Measurements from ENCODE around the gene RMI2. TPM values are rescaled to one million over a fixed set of nuclear protein-coding genes. Genes with fewer than 3 reads are reported as not detected.

The RMI2 gene
- total RNA-seq, 1 experiment from 2014 or later = 30.8 TPM

DNA sequence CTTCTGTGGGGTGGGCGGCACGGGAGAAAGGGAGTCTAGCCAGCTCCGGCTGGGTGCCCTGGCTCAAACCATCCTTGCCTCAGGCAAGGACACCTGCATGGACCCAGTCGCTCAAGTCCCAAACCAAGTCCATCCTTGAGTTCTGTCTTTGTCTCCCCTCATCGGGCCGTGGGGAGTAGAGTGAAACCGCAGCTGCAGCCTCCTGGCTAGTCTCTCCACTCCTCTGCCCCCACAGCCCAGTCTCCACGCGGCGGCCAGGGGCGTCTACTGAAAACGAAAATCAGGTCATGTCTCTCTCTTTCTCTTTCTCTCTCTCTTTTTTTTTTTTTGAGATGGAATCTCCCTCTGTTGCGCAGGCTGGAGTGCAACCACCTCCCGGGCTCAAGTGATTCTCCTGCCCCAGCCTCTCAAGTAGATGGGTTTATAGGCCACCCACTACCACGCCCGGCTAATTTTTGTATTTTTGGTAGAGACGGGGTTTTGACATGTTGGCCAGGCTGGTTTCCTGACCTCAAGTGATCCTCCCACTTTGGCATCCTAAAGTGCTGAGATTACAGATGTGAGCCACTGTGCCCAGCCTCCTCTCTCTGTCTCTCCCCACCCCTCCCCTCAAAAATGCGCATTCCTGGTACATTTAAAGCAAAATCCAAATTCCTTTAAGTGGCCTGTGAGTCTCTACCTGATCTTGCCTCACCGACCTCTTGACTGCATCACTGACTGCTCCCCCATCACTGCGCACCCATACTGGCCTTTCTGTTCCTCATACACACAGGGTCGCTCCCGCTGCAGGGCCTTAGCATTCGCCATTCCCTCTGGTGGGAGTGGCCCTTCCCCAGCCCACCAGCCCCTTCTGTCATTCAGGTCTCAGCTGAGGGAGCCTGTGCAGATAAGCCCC lies 17.7 kb upstream of the RMI2 start:
- no peak for DNase-seq (ENCODE audit: low read depth)

DNA sequence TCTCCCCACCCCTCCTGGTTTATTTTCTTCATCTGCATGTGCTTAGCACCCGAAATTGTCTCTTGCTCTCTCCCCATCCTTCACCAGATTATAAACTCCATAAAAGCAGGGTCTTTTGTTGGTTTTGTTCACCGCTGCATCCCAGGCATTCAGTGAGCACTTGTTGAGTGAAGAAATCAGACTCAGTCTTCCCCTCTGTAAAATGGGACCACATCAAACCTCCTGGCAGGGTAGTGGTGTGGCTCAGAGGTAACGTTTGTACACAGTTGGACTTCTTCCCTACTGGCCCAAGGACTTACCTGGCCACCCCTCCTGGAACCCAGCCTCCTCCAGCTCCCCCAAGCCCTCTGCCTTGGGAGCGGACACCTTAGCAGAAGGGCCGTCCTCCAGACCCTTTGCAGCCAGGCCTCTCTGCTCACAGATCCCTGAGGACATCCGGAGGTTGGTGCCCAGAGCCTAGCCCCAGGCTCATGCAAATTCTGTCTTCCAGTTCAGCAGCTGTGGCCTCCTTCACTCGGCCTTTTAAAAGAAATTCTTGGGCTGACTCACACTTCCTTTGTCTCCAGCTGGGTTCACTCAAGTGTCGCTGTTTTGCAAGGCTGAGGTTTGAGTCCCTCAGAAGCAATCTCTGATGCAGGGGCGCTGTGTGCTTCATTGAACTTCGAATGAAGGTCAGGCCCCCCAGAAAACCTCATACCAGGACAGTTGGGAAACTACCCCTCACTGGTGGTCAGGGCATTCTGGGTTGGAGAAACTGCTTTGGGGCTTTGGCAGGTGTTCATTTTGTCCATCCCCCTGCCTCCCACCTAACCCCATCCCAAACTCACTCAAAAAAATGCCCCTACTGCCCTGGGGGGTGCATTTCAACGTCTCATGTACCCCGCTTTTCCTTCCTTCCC lies 16.8 kb upstream of the RMI2 start:
- DNase-seq (ENCODE audit: low read depth) = peak; percentile 87

DNA sequence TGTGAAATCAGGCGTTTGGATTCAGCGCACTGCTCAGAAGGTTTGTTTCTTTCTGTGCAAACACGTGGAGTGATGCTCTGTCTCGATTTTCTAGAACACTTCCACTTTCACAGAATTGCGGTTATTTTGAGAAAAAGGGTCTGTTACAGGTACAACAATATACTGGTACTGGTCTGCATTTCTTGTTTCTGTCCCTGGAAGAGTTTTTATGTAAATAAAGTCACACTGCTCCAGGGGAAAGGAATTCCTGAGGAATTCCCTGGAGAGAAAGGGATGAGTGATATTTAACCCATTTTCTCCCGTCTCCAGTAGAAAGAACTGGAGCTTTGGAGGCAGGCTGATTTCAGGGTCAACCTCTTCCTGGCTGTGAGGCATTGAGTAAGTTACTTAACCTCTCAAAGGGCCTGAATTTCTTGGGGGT lies 16.2 kb upstream of the RMI2 start:
- DNase-seq (ENCODE audit: low read depth) = no peak

DNA sequence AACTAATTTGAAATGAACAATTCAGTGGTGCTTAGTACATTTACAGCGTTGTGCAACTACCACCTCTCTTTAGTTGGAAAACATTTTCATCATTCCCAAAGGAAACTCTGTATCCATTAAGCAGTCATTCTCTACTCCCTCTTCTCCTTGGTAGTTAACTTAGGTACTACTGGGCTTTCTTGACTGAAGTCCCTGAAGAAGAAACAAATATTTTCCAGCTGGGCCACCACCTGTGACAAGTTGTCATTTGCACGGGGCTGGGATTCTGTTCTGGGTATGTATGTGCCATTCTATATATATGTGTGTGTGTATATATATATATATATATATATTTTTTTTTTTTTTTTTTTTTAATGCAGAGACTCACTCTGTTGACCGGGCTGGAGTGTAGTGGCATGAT lies 15.4 kb upstream of the RMI2 start:
- DNase-seq (ENCODE audit: low read depth) = no peak

DNA sequence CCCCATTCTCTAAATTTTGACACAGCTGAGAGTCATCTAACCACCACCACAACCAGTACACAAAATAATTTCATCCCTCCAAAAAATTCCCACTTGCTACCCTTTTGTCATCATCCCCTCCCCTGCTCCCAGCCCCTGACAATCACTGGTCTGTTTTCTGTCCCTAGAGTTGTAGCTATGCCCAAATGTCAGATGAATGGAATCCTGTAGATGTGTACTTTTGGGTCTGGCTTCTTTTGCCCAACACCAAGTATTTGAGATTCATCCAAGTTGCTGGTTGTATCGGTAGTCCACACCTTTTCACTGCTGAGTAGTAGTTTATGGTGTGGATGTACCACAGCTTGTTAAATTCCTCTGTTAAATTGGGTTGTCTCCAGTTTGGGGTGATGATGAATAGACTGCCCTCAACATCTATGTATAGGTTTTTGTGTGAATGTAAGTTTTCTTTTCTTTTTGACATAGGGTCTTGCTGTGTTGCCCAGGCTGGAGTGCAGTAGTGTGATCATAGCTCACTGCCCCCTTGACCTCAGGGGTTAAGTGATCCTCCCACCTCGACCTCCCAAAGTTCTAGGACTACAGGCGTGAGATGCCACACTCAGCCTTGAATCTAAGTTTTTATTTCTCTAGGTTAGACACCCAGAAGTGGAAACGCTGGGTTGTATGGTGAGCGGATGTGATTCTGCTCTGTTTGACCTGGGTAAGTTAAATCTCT lies 14.6 kb upstream of the RMI2 start:
- no peak for DNase-seq (ENCODE audit: low read depth)

DNA sequence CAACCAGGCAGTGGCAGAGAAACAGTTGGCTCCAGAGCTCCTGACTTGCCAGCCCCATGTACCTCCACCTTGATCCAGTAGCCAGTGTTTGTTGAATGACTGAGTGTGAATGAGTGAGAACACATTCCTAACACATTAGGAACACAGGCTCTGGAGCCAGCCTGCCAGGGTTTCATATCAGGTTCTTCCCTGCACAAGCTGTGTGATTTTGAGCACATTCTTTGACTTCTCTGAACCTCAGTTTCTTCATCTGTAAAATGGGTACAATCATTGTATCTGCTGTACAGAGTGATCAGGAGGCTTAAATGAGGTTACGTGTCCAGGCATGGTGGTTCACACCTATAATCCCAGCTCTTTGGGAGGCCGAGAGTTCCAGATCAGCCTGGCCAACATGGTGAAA lies 13.3 kb upstream of the RMI2 start:
- no peak for DNase-seq (ENCODE audit: low read depth)

DNA sequence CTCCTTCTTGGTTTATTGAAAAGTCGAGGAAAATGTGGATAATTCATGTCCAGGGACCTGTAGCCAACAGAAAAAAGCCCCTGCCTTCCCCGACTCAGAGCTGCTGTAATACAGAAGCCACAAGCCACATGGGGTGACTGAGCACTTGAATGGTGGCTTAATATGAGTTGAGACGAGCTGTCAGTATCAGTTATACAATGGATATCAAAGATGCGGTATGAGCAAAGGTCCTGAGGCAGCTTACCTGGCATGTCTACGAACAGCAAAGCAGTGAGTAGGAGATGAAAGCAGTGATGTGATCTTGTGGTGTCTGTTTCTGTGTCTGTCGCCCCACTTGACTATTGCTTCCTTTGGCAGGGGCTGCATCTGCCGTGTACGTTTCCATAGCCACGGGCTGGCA lies 12.2 kb upstream of the RMI2 start:
- no peak for DNase-seq (ENCODE audit: low read depth)

DNA sequence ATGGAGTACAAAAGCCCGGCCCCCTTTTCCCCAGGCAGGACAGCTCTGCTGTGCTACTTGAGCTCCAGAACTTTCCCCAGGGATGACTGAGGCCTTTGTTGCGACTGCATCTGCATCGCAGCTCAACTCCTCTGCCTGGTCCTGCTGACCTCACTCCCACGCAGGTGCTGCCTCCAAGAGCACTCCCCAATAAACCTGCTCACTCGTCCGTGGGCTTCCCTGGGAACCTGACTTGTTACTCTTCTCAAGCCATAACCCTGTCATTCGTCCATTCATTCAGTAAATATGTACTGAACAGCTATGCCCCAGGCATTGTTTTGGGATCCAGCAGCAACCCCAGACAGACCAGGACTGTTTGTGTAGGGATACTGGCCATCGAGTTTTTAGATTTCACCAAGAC lies 11.6 kb upstream of the RMI2 start:
- no peak for DNase-seq (ENCODE audit: low read depth)

DNA sequence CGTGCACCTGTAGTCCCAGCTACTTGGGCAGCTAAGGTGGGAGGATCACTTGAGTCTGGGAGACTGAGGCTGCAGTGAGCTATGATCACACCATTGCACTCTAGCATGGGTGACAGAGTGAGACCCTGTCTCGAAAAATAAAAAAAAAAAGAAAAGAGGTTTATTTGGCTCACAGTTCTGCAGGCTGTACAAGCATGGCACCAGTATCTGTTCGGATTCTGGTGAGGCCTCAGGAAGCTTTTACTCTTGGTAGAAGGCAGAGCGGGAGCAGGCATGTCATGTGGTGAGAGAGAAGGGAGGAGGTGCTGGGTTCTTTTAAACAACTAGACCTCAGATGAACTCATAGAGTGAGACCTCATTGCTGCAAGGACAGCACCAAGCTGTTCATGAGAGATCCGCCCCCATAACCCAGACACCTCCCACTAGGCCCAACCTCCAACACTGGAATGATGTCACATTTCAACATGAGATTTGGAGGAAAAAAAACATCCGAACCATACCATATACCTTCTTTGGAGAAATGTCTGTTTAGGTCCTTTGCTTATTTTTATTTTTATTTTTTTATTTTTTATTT lies 10.3 kb upstream of the RMI2 start:
- no peak for DNase-seq (ENCODE audit: low read depth)

DNA sequence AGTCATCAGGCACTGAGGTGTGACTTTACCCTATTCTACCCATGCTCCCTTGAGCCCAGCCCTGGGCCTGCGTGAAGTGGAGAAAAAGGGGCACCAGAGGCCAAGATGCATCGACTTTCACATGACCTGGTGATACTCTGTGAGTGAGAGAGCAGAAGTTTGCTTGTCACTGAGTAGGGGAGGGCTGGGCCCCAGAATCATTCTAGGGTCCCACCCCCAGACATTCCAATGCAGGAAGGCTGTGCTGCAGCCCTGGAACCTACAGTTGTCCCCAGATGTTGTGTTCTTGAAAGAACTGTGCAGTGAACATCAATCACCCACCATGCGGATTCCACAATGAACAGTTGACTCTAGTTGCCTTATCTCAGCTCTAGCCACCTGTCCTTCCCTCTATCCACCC lies 6.2 kb upstream of the RMI2 start:
- DNase-seq (ENCODE audit: low read depth) = no peak

DNA sequence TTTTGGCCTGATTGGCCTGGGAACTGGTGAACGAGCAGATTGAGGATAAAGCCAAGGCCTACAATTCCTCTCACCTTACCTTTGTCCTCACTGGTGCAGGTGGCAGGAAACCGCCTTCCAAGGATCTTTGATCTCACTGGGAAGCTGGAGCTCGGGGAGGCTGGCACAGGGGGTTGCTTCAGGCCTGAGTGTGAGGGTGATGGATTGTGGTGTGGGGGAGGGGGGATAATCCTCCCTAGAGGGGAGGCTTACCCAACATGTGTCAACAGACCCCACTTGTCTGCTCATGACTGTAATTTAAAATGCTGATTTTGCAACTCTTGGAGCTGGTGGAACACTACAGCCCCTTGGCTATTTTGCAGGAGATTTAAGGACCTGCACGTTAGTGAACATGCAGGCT lies 4.5 kb upstream of the RMI2 start:
- DNase-seq (ENCODE audit: low read depth) = no peak

DNA sequence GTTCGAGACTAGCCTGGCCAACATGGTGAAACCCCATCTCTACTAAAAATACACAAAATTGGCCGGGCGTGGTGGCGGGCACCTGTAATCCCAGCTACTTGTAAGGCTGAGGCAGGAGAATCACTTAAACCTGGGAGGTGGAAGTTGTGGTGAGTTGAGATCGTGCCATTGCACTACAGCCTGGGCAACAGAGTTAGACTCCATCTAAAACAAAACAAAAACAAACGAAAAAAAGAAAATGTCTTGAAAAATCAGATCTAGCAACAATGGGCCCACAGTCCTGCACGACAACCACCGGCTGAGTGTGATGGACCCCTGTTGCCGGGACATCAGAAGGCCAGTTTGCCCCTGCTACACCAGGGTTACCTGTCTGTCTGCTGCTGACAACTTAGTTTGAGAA lies 3.9 kb upstream of the RMI2 start:
- no peak for DNase-seq (ENCODE audit: low read depth)

DNA sequence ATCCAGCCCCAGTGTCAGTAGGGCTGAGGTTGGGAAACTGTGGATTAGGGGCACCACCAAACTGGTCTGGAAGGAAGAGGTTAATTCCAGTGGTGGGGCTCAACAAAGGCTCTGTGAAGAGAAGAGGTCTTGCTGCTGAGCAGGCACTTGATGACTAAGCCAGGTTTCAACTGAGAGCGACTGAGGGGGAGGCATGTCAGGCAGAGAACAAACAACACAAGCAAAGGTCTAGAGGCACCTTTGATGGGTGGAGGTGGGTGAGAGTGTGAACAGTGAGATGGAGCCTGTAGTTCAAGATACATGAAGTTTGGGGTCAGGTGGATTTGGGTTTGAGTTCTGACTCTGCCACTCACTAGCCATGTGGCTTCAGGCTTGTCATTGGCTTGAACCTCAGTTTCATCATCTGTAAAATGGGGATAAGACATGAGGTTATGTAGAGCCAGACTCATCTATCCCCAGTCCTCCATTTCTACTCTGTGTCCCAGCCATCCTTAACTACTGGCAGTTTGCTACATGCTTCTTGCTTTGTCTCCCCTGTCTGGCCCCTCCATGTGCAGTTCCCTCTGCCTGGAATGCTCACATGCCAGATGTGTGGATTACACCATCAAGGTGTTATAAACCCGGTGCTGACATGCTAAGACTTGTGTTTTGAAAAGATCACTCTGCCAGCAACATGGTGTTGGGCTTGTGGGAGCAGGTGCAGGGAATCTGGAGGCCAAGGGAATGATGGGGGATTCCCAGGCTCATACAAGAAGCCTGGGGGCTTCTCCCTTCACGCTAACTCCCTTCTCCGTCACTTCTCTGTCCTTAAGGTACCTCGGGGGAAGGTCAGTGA lies 3.0 kb upstream of the RMI2 start:
- DNase-seq (ENCODE audit: low read depth) = no peak

DNA sequence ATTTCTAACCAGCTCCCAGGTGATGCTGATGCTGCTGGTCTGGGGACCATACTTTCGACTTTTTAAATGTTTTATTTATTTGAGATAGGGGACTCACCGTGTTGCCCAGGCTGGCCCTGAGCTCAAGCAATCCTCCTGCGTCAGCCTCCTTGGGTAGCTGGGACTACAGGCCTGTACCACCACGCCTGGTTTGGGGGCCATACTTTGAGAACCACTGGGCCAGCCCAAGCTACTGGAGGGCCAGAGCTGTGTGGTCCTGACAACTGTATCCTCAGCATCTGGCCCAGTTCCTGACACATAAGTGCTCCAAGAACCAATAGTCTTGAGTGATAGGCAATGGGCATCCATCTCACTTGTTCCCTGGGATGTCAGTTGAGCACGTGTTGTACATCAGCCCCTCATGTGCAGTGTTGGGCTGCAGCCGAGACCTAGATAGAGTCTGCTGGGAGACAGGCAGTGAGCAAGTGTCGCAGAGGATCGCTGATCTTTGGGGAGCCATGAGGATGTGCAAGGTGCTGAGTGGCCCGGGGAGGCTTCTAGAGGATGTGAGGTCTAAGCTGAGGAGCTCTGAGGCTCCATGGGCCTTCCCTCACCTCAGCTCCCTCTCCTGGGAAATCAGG lies 1.6 kb downstream of the RMI2 start:
- no peak for DNase-seq (ENCODE audit: low read depth)

DNA sequence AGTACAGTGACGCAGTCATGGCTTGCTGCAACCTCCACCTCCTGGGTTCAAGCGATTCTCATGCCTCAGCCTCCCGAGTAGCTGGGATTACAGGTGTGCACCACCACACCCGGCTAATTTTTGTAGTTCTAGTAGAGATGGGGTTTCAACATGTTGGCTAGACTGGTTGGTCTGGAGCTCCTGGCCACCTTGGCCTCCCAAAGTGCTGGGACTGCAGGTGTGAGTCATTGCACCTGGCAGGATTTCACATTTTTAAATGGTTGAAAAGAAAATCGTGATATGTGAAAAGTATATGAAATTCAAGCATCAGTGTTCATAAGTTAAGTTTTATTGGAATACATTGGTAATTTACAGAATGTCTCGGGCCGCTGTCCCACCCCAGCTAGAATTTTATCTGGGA lies 2.6 kb downstream of the RMI2 start:
- DNase-seq (ENCODE audit: low read depth) = no peak

DNA sequence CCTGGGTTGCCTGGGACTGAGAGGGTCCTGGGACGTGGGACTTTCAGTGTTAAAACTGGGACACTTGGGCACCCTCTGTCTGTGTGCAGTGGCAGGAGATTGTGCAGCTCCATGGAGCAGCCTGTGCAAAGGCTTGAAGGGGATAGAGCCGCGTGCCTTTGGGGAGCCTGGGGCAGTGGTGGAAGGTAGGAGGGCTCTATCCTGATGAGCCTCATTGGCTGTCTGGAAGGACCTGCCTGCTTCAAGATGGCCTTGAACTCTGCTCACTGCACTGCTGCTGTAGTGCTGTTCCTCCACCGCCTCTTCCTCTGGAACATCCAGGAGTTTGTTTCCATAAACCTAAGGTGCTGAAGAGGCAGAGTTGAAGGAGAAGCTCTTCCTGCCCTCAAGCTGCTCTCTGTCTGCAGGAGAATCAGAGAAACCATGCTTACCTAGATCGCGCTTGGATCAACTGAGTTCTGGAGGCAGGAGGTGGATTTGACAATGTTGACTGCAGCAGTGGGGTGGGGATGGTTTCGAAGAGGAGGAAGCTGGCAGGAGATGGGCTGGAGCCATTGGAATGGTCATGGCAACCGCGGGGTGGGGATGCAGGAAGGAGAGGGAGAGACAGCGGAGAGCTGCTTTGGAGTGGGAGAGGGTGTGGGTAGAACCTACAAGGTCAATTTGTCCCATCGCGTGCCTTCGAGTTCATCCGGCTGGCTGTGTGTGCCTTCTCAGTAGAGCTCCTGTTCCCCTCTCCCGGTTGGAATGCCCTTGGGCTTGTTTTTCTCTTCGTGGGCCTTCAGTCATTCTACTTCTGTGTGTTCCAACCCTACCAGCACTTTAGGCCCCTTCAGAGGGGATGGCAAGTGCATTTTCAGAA lies 3.7 kb downstream of the RMI2 start:
- DNase-seq (ENCODE audit: low read depth) = no peak

DNA sequence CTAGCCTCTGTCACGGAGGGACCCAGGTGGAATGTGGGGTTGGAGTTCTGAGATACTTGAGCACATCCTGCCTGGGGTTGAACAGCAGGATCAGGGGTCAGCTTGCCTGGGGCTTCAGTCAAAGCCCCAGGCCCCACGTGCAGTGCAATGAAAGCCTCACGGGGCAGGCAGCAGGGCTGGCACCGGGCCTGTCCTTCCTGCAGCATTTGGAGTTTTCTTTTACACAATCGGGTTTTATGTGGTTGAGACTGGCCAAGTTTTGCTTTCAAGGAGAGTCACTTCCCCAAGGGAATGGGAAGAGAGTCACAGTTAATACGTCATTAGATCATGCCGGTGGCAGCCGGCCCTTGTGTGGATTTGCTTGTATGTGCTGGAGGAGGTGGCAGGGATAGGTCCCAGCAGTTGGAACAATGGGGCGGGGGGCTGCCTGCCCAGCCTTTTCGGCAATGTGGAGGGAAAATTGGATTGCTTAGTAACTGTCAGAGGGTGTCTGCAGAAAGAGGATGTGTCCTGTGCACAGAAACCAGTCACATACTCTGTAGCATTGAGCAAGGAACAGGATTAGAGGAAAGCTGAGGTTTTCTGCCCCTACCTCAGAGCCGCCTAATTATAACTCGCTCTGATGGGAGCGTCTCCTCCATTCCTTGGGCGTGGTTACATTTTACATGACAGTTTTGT lies 4.5 kb downstream of the RMI2 start:
- DNase-seq (ENCODE audit: low read depth) = peak; percentile 39

DNA sequence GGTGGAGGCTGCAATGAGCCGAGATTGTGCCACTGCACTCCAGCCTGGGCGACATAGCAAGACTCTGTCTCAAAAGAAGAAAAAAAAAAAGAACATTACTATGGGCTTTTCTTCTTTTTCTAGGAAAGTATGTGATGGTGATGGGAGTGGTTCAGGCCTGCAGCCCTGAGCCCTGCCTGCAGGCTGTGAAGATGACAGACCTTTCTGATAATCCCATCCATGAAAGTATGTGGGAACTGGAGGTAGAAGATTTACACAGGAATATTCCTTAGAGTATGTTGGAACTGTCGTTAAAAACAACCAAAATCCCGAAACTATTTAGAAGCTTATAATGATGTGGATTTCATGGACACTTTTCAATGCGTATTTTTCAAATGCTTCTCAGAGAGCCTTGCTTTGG lies 5.3 kb downstream of the RMI2 start:
- DNase-seq (ENCODE audit: low read depth) = no peak

DNA sequence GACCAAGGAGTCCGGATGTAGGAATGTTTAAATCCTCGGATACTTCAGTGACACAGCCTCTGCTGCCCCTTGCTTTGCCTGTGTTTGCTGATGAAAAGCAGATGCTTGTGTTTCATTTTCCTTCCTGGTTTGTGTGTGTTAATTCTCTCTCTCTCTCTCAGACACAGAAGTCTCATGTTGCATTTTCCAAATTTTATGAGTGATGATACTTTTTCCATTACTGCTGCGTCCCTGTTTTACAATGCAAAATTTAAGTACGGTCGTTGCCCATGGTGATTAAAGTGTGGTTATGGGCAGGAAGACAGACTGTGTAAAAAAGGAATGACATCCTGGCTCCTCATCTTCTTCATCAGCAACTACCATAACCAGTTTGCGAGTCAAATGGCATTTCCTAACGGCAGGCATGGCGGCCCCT lies 5.7 kb downstream of the RMI2 start:
- DNase-seq (ENCODE audit: low read depth) = no peak
